SJCRH30 (cell line): Measurements from ENCODE around the gene VSIG10L2. TPM values are rescaled to one million over a fixed set of nuclear protein-coding genes. Genes with fewer than 3 reads are reported as not detected.

Source experiments
- DNase-seq, 2 experiments: peaks; one replicate each; pipeline ENCODE4 v3.0.0-alpha.2; 2015 to 2020
- H3K27ac ChIP-seq: fragments of 250-450 bp; sonication (Bioruptor Pico); 2 replicates; pipeline ENCODE4 v1.5.1; 2020; ENCODE audit warnings: mild to moderate bottlenecking, moderate library complexity
- H3K27me3 ChIP-seq: fragments of 250-450 bp; sonication (Bioruptor Pico); 2 replicates; pipeline ENCODE4 v1.5.1; 2020; ENCODE audit warnings: mild to moderate bottlenecking, moderate library complexity
- H3K36me3 ChIP-seq: fragments of 250-450 bp; sonication (Bioruptor Pico); 2 replicates; pipeline ENCODE4 v1.5.1; 2020; ENCODE audit warnings: mild to moderate bottlenecking, moderate library complexity
- H3K4me1 ChIP-seq: fragments of 250-450 bp; sonication (Bioruptor Pico); 2 replicates; pipeline ENCODE4 v1.5.1; 2020; ENCODE audit warnings: mild to moderate bottlenecking, moderate library complexity
- H3K4me3 ChIP-seq: fragments of 250-450 bp; sonication (Bioruptor Pico); 2 replicates; pipeline ENCODE4 v1.5.1; 2020; ENCODE audit warnings: mild to moderate bottlenecking, moderate library complexity
- H3K9me3 ChIP-seq: fragments of 250-450 bp; sonication (Bioruptor Pico); replicated peaks from 2 replicates; pipeline ENCODE4 v1.5.1; 2020; ENCODE audit warnings: mild to moderate bottlenecking, moderate library complexity
- total RNA-seq: library from RNA; depleted of rRNA; stranded (reverse); fragments of >200 nt; shearing (Covaris generic); gene quantifications from 2 replicates; pipeline ENCODE4 v1.2.3, GENCODE V29; 2014

The VSIG10L2 gene
- total RNA-seq, 1 experiment from 2014 or later: 0.02 TPM

DNA sequence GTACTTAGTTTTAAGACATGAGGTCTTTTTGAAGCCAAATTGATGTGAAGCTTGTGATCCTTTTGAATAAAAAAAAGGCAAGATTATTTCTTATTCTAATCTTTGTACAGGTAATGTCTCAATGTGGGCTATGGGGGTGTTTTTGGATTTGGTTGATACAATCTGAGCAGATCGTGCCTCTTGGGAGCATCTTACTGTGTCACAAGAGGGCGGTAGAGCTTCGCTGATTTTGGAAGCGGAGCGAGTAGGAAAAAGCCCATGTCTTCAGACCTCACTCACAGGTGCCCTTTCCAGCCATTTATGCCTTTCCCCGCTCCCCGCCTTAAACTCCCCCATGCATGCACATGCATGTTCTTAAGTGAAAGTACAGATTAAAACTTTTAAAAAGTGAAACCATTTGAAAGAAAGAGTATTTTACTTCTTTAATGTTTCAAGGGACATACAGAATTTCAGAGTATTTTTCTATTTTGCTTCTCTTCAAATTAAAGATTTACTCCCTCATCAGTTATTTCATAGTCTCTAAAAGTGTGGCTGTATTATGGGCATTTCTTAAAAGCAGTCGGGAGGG lies 22.7 kb upstream of the VSIG10L2 start:
- Histone ChIP-seq H3K4me1 (no peaks in the 10 kb centered on the region; the same call in 1 of the 2 replicates), H3K27me3 (no peaks in the 10 kb centered on the region), H3K36me3 (no peaks in the 10 kb centered on the region), H3K9me3 (no peaks in the 10 kb centered on the region), H3K27ac (no peak overlapping the region), H3K4me3 (no peak overlapping the region)
- DNase-seq: peak; percentile 63 to 82

DNA sequence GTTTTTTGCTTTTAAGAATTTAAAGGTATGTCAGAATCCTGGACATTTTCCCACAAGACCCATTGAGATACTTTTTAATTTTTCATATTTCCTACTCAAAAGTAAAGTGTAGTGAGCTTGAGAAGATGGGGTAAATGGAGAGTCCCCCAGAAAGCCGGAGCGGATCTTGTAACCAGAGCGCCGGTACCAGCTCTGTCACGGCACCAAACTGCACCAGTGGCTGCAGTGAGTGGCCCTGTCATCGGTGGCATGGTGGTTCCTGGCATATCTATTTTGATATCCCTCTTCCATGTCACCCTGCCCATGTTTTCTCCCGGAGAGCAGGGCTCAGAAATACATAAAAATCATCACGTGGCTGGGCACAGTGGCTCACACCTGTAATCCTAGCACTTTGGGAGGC lies 22.2 kb upstream of the VSIG10L2 start:
- Histone ChIP-seq H3K4me1 (no peaks in the 10 kb centered on the region; the same call in 1 of the 2 replicates), H3K4me3 (no peak overlapping the region), H3K27ac (no peak overlapping the region), H3K27me3 (no peaks in the 10 kb centered on the region), H3K9me3 (no peaks in the 10 kb centered on the region), H3K36me3 (no peaks in the 10 kb centered on the region)
- no peak for DNase-seq

DNA sequence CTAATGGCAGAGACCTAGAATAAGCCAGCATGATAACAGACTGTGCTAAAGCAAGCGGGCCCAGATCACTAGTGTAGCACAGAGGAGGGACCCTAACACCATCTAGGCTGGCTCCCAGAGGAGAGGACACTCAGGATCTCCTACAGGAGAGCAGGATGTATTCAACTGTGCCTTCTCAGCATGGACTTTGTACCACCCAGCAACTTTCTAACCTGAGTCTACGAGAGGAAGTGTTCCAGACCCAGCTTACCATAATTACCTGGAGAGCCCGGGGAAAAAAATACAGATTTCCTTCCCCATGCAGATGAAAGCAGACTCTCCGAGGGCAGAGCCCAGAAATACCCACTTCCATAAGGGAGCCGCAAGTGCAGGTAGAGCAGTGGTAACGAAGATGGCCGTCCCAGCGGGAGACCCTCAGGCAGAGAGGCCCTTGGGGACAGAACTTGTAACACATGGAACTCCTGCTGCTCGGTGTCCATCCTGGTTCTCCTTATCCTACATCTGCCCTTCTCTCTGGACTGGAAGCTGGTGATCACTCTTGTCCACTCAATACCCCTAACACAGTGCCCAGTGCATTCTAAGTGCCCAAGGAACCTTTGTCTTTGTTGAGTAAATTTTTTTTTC lies 21.3 kb upstream of the VSIG10L2 start:
- Histone ChIP-seq H3K27me3 (no peaks in the 10 kb centered on the region), H3K27ac (no peak overlapping the region), H3K9me3 (no peaks in the 10 kb centered on the region), H3K36me3 (no peaks in the 10 kb centered on the region), H3K4me1 (no peaks in the 10 kb centered on the region; the same call in 1 of the 2 replicates), H3K4me3 (no peak overlapping the region)
- no peak for DNase-seq

DNA sequence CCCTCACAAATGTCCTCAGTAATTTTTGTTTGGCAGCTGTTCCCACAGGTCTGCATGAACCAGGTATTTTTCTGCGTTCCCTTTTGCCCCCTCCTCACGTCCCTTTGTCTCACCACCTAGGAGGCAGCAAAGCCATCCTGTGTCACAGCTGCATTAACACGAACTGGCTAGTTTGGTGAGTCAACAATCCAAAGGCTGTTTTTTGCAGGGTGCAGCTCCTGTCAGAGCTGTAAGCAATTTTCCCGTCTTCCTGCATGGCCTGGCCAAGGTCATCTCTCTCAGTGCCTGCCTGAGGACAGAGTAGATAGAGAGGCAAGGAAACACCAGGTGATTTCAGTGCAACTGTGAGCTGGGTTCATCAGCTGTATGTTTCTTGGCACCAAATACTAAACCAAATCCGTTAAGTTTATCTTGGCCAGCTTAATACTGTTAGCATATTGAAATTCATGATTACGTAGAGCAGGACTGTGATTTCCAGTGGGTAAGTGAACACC lies 20.6 kb upstream of the VSIG10L2 start:
- Histone ChIP-seq H3K4me3 (no peak overlapping the region), H3K27me3 (no peaks in the 10 kb centered on the region), H3K27ac (no peak overlapping the region), H3K9me3 (no peaks in the 10 kb centered on the region), H3K36me3 (no peaks in the 10 kb centered on the region), H3K4me1 (no peaks in the 10 kb centered on the region; the same call in 1 of the 2 replicates)
- no peak for DNase-seq

DNA sequence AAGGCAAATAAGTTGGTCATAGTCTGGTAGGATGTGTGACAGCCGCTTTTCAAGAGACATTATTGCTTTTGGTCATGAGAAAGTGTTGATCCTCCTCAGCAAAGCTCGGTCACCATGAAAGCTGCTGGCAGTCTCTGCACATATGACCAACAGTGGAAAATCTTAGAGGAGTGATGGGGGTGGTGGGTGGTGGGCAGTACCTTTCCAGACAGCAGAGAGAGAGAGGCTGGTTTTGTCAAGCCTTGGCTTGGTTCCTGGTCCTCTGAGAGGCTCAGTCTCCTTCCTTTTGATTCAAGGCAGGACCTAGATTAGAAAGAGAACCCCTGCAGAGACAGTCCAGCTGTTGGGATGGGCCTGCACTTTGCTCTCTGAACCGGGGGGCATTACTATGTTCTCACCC lies 20.0 kb upstream of the VSIG10L2 start:
- Histone ChIP-seq H3K4me1 (no peaks in the 10 kb centered on the region; the same call in 1 of the 2 replicates), H3K4me3 (no peak overlapping the region), H3K9me3 (no peaks in the 10 kb centered on the region), H3K36me3 (no peaks in the 10 kb centered on the region), H3K27ac (no peak overlapping the region), H3K27me3 (no peaks in the 10 kb centered on the region)
- no peak for DNase-seq

DNA sequence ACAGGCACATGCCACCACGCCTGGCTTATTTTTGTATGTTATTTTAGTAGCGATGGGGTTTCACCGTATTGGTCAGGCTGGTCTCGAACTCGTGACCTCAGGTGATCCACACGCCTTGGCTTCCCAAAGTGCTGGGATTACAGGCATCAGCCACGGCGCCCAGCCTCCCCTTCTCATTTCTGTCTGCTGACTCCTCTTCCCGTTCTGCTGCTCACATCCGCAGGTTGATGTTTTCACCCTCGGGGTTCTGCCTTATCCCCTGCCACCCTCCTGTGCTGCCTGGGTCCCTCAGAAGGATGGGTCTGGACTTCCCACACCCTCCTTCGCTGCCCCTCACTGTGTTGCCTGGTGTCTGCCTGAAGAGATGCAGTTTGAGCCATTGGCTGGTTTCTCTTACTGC lies 19.2 kb upstream of the VSIG10L2 start:
- no peaks in the 10 kb centered on the region for H3K36me3 ChIP-seq
- no peak overlapping the region for H3K27ac ChIP-seq
- DNase-seq: no peak

DNA sequence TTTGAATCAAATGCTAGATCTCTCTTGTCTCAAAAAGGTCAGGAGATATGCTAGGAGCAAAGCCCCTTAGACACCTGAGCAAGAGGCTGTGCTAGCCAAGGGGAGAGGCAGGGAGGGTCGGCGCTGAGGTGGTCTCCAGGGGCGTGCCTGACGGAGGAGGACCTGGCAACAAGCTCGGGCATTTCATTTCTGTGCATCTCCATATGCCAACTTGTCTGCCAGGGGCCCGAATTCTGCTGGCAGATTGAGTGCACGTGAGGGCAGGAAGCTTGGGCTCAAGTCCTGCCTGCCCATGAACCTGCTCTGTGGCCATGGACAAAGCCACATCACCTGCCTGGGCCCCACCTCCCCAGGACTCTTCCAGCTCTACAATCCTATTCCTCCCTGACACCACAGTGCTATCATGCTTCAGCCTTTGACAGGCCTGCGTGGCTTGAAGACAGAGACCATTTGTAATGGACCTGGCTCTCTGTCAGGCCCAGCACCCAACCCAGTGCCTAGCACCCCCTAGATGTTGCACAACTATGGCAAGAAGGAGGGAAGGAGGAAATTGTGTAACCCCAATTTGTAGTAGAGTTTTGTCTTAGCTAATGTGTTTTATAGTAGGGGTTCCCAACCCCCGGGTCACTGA lies 16.3 kb upstream of the VSIG10L2 start:
- H3K36me3 ChIP-seq: no peaks in the 10 kb centered on the region
- H3K4me1 ChIP-seq: no peaks in the 10 kb centered on the region; the same call in 1 of the 2 replicates
- H3K4me3 ChIP-seq: no peak overlapping the region
- no peak overlapping the region for H3K27ac ChIP-seq
- no peaks in the 10 kb centered on the region for H3K27me3 ChIP-seq
- DNase-seq: no peak
- H3K9me3 ChIP-seq: no peaks in the 10 kb centered on the region

More for the DNA sequence above, 19.2 kb upstream of the VSIG10L2 start:
- no peak overlapping the region for H3K4me3 ChIP-seq
- H3K27me3 ChIP-seq: no peaks in the 10 kb centered on the region
- no peaks in the 10 kb centered on the region for H3K9me3 ChIP-seq
- H3K4me1 ChIP-seq: no peaks in the 10 kb centered on the region; the same call in 1 of the 2 replicates

DNA sequence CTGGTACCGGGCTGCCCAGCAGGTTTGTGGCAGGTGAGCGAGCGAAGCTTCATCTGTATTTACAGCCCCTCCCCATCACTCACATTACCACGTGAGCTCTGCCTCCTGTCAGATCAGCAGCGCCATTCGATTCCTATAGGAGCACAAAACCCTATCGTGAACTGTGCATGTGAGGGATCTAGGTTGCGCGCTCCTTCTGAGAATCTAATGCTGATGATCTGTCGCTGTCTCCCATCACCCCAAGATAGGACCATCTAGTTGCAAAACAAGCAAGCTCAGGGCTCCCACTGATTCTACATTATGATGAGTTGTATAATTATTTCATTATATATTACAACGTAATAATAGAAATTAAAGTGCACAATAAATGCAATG lies 15.8 kb upstream of the VSIG10L2 start:
- H3K4me3 ChIP-seq: no peak overlapping the region
- no peak for DNase-seq
- H3K9me3 ChIP-seq: no peaks in the 10 kb centered on the region
- H3K27ac ChIP-seq: no peak overlapping the region
- no peaks in the 10 kb centered on the region for H3K36me3 ChIP-seq
- no peaks in the 10 kb centered on the region; the same call in 1 of the 2 replicates for H3K4me1 ChIP-seq
- no peaks in the 10 kb centered on the region for H3K27me3 ChIP-seq

DNA sequence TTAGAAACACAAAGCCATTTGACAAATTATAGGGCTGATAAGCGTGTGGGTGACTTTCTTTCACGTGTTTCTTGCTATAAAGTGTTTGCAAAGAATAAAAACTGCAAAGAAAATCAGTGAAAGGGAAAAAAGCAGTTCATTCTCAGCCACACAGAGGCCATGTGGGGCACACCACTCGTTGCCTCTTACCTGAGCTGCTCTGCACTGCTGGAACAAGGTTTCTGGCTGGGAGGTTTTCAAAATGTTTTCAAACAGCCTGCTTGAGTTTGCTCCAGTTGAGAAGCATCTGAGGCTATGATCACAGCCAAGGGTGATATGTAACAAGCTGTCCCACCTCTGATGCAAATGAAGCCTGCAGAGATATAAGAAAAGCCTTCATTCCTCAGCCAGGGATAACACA lies 14.7 kb upstream of the VSIG10L2 start:
- H3K4me1 ChIP-seq: no peaks in the 10 kb centered on the region
- H3K4me3 ChIP-seq: no peak overlapping the region
- H3K9me3 ChIP-seq: no peaks in the 10 kb centered on the region
- H3K27me3 ChIP-seq: no peaks in the 10 kb centered on the region
- no peaks in the 10 kb centered on the region for H3K36me3 ChIP-seq
- H3K27ac ChIP-seq: no peak overlapping the region
- no peak for DNase-seq

DNA sequence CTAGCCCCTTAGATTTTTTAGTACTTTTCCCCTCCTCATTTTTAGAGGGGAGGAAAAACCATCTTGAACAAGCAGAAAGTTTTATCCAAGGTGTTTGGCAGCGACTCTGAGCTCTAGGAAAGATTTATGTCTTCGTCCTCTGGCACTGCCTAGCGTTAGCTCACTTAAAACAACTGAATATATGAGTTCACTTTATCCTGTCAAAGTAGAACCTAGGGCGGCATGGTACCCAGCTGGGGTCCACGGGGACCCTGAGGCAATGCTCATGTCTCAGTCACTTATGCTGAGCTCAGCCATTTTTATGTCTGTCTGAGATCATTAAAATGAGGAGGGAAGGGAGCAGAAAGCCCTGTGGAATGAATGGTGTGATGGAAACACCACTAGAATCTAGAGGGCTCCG lies 14.2 kb upstream of the VSIG10L2 start:
- H3K27me3 ChIP-seq: no peaks in the 10 kb centered on the region
- no peak for DNase-seq

DNA sequence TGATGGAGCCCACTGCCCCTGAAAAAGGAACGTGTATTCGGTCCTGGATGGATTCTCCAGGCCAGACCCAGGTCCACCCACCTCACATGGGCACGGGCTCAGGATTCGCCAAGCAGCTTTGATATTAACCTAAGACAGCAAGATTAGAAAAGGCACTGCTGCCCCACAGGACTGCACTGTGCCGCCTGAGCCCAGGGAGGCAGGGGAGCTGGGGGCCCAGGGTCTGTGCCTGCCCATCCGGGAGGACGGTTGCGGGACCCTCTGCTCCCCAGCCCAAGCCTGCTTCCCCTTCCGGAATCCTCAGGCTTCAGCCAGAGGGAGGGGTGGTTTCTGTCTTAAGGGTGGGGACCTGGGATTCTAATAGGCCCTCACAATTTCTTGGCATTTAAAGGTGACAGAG lies 13.5 kb upstream of the VSIG10L2 start:
- no peaks in the 10 kb centered on the region for H3K9me3 ChIP-seq
- H3K27ac ChIP-seq: no peak overlapping the region
- DNase-seq: no peak
- H3K4me3 ChIP-seq: no peak overlapping the region
- no peaks in the 10 kb centered on the region for H3K4me1 ChIP-seq
- no peaks in the 10 kb centered on the region for H3K36me3 ChIP-seq
- H3K27me3 ChIP-seq: no peaks in the 10 kb centered on the region

More for the DNA sequence above, 14.2 kb upstream of the VSIG10L2 start:
- Histone ChIP-seq H3K4me1 (no peaks in the 10 kb centered on the region), H3K36me3 (no peaks in the 10 kb centered on the region), H3K27ac (no peak overlapping the region), H3K4me3 (no peak overlapping the region), H3K9me3 (no peaks in the 10 kb centered on the region)

DNA sequence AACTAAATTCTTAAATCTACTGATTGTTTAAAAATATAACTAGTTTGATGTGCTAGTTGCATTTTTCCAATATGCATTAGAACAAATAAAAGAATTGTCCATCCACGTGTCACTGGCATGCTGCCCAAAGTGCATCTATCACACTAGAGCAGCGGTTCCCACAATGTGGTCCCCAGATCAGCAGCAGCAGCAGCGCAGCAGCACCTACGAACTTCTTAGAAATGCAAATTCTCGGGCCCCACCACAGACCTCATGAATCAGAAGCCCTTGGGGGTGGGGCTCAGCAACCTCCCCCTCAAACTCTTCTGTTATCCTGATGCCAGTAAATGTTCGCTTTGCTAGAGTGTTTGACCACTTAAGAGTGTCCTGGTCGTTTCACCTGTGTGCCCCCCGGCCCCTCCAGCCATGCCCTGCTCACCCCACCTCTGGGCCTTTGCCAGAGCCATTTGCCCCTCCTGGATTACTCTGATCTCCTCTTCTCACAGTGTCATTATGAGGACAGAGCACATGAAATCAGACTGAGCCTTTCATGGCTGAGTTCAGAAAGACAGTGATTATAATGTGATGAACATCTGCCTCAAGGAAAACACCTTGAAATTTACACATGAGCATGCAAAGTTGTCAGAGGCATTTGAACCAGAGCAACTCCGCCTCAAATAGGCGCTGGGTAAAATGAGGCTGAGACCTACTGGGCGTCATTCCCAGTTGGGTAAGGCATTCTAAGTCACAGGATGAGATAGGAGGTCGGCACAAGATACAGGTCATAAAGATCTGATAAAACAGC lies 12.6 kb upstream of the VSIG10L2 start:
- no peak for DNase-seq
- Histone ChIP-seq H3K9me3 (no peaks in the 10 kb centered on the region), H3K27ac (no peak overlapping the region), H3K4me3 (no peak overlapping the region), H3K27me3 (no peaks in the 10 kb centered on the region), H3K36me3 (no peaks in the 10 kb centered on the region), H3K4me1 (no peaks in the 10 kb centered on the region)

DNA sequence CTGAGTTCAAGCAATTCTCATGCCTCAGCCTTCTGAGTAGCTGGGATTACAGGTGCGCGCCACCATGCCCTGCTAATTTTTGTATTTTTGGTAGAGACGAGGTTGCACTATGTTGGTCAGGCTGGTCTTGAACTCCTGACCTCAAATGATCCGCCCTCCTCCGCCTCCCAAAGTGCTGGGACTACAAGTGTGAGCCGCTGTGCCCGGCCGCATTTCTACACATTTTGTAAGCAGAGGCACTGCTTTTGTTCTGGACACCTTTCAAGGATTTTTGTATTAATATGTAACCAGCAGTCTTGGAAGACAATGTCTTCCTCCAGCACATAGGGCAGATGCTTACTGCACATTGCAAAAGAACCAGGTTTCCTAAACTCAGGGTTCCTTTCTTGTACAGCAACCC lies 11.4 kb upstream of the VSIG10L2 start:
- no peaks in the 10 kb centered on the region for H3K4me1 ChIP-seq
- no peaks in the 10 kb centered on the region for H3K36me3 ChIP-seq
- no peaks in the 10 kb centered on the region for H3K27me3 ChIP-seq
- no peak for DNase-seq
- H3K4me3 ChIP-seq: no peak overlapping the region
- H3K27ac ChIP-seq: no peak overlapping the region
- no peaks in the 10 kb centered on the region for H3K9me3 ChIP-seq

DNA sequence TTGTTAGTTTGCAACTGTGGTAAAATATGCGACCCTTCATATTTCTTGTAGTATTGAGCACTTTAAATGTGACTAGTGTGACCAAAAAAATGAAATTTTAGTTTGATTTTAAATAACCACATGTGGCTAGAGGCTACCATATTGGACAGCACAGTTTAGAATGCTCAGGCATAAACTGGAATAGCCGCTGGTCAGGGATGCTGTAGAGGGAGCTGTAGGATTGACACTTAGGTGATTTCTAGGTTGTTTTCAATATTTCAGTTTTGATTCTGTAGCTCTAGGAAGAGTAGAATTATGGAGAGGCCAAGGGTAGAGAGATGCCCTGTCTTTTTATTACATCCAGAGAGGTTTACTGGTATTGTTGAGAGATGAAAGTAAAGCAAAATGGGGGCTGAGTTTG lies 10.8 kb upstream of the VSIG10L2 start:
- H3K27me3 ChIP-seq: no peaks in the 10 kb centered on the region
- H3K4me3 ChIP-seq: no peak overlapping the region
- H3K9me3 ChIP-seq: no peaks in the 10 kb centered on the region
- H3K36me3 ChIP-seq: no peaks in the 10 kb centered on the region
- H3K27ac ChIP-seq: no peak overlapping the region
- H3K4me1 ChIP-seq: no peaks in the 10 kb centered on the region
- no peak for DNase-seq
